ENCODE data around the gene SCAMP4. TPM values are rescaled to one million over a fixed set of nuclear protein-coding genes. Genes with fewer than 3 reads are reported as not detected.

SCAMP4 gene
- total and polyA plus RNA-seq, 5 donors from 2014 or later: 8.2 to 20.8 (median 11.4) TPM

DNA sequence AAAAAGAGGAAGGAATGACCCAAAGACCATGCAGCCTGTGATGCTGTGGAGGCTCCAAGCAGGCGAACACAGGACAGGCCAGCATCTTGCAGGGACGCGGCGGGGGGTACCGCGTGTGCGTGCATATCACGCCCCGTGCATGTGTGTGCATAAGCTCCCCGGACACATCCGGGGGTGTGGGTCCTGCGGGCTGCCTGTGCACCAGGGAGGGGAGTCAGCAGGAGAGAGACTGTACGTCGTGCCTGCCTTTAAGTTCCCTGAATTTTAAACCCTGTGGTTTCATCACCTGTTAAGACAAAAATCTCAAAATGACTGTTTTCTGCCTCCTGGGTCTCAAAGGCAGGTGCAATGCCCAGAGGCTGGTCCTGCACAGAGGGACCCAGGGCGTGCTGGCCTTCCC is 16.6 kb downstream of the SCAMP4 start:
- Histone ChIP-seq H3K4me1 (ENCODE audit: control insufficient read depth, insufficient read depth, low read length, poor library complexity, severe bottlenecking) (peaks cover 12% of the 10 kb centered on the region), H3K27ac (ENCODE audit: insufficient read depth, low read length, poor library complexity, severe bottlenecking) (no peak overlapping the region), H3K9me3 (ENCODE audit: control insufficient read depth in 2 of 2, low read length in 2 of 2) (no peaks in the 10 kb centered on the region), H3K4me3 (ENCODE audit: low read depth, low read length) (no peak overlapping the region), H3K36me3 (ENCODE audit: control insufficient read depth, insufficient read depth, low read length) (no peaks in the 10 kb centered on the region), H3K27me3 (ENCODE audit: control insufficient read depth, insufficient read depth, low read length) (no peaks in the 10 kb centered on the region)
- Mint-ChIP-seq H3K4me3 (peak overlapping the region in 1 of 4 donors; percentile 65), H3K4me1 (peaks cover 0 to 20% (median 6%) of the 10 kb centered on the region in 4 donors), H3K27me3 (no peaks in the 10 kb centered on the region), H3K27ac (peak overlapping the region in 1 of 3 donors; percentile 63), H3K36me3 (peaks cover 2% of the 10 kb centered on the region), H3K9me3 (no peaks in the 10 kb centered on the region)
- ATAC-seq (ENCODE audit: low read depth in 2 of 2) (peak in 1 of 2 donors; percentile 11), DNase-seq (peak in 1 of 3 donors; percentile 62)

DNA sequence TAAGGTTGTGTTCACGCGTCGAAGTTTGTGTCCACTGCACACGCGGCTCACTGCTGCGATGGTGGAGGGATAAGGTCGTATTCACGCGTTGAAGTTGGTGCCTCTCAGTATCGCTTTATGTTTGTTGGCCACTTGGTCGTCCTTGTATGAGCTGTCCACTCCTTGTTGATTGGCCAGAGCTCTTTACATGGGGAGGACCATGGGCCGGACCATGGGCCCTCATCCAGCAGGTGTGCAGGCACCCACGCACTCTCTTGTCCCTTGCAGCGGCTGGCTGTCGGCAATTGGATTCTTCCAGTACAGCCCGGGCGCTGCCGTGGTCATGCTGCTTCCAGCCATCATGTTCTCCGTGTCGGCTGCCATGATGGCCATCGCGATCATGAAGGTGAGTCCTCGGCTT is 17.6 kb downstream of the SCAMP4 start:
- Histone ChIP-seq H3K4me1 (ENCODE audit: control insufficient read depth, insufficient read depth, low read length, poor library complexity, severe bottlenecking) (peaks cover 16% of the 10 kb centered on the region), H3K4me3 (ENCODE audit: low read depth, low read length) (no peak overlapping the region), H3K27me3 (ENCODE audit: control insufficient read depth, insufficient read depth, low read length) (no peaks in the 10 kb centered on the region), H3K36me3 (ENCODE audit: control insufficient read depth, insufficient read depth, low read length) (no peaks in the 10 kb centered on the region), H3K27ac (ENCODE audit: insufficient read depth, low read length, poor library complexity, severe bottlenecking) (peak overlapping the region; percentile 41), H3K9me3 (ENCODE audit: control insufficient read depth in 2 of 2, low read length in 2 of 2) (no peaks in the 10 kb centered on the region)
- H3K4me1 Mint-ChIP-seq: peaks cover 3 to 25% (median 11%) of the 10 kb centered on the region in 4 donors
- no peak overlapping the region for H3K4me3 Mint-ChIP-seq
- no peaks in the 10 kb centered on the region for H3K27me3 Mint-ChIP-seq
- peaks cover 2% of the 10 kb centered on the region for H3K36me3 Mint-ChIP-seq
- H3K9me3 Mint-ChIP-seq: no peaks in the 10 kb centered on the region
- peak overlapping the region; percentile 14 to 83 (median 25) for H3K27ac Mint-ChIP-seq
- ATAC-seq (ENCODE audit: low read depth in 2 of 2): no peak
- DNase-seq: no peak

- DNase-seq (peak in 2 of 3 donors; percentile 40 to 83), ATAC-seq (ENCODE audit: low read depth in 2 of 2) (peak; percentile 61 to 64)
- Mint-ChIP-seq H3K36me3 (no peaks in the 10 kb centered on the region), H3K9me3 (no peaks in the 10 kb centered on the region), H3K27me3 (no peaks in the 10 kb centered on the region), H3K4me1 (peaks cover 5 to 30% (median 14%) of the 10 kb centered on the region in 4 donors), H3K27ac (peak overlapping the region in 2 of 3 donors; percentile 79 to 83), H3K4me3 (peak overlapping the region in 3 of 4 donors; percentile 15 to 54 (median 52))
- H3K4me1 ChIP-seq (ENCODE audit: control insufficient read depth, insufficient read depth, low read length, poor library complexity, severe bottlenecking): peaks cover 16% of the 10 kb centered on the region
- no peaks in the 10 kb centered on the region for H3K27me3 ChIP-seq (ENCODE audit: control insufficient read depth, insufficient read depth, low read length)
- H3K27ac ChIP-seq (ENCODE audit: insufficient read depth, low read length, poor library complexity, severe bottlenecking): peak overlapping the region; percentile 41
- no peaks in the 10 kb centered on the region for H3K36me3 ChIP-seq (ENCODE audit: control insufficient read depth, insufficient read depth, low read length)
- no peak overlapping the region for H3K4me3 ChIP-seq (ENCODE audit: low read depth, low read length)
- no peaks in the 10 kb centered on the region for H3K9me3 ChIP-seq (ENCODE audit: control insufficient read depth in 2 of 2, low read length in 2 of 2)
Observed at GRCh38 chr19:1923319-1923718, 18.1 kb downstream of the SCAMP4 start.

- Mint-ChIP-seq H3K36me3 (no peaks in the 10 kb centered on the region), H3K4me1 (peaks cover 5 to 37% (median 16%) of the 10 kb centered on the region in 4 donors), H3K27ac (peak overlapping the region in 1 of 3 donors; percentile 32), H3K4me3 (no peak overlapping the region), H3K9me3 (no peaks in the 10 kb centered on the region), H3K27me3 (no peaks in the 10 kb centered on the region)
- no peak for ATAC-seq (ENCODE audit: low read depth in 2 of 2)
- Histone ChIP-seq H3K27ac (ENCODE audit: insufficient read depth, low read length, poor library complexity, severe bottlenecking) (peak overlapping the region; percentile 25), H3K9me3 (ENCODE audit: control insufficient read depth in 2 of 2, low read length in 2 of 2) (no peaks in the 10 kb centered on the region), H3K4me3 (ENCODE audit: low read depth, low read length) (no peak overlapping the region), H3K4me1 (ENCODE audit: control insufficient read depth, insufficient read depth, low read length, poor library complexity, severe bottlenecking) (peaks cover 22% of the 10 kb centered on the region), H3K27me3 (ENCODE audit: control insufficient read depth, insufficient read depth, low read length) (no peaks in the 10 kb centered on the region), H3K36me3 (ENCODE audit: control insufficient read depth, insufficient read depth, low read length) (no peaks in the 10 kb centered on the region)
- DNase-seq: no peak
Observed at GRCh38 chr19:1924320-1924961, 19.2 kb downstream of the SCAMP4 start.

GRCh38 chr19:1925544-1925943 is 20.3 kb downstream of the SCAMP4 start:
- Mint-ChIP-seq H3K4me3 (no peak overlapping the region), H3K9me3 (no peaks in the 10 kb centered on the region), H3K27ac (no peak overlapping the region), H3K4me1 (peaks cover 5 to 42% (median 17%) of the 10 kb centered on the region in 4 donors), H3K36me3 (no peaks in the 10 kb centered on the region), H3K27me3 (no peaks in the 10 kb centered on the region)
- no peaks in the 10 kb centered on the region for H3K36me3 ChIP-seq (ENCODE audit: control insufficient read depth, insufficient read depth, low read length)
- no peak overlapping the region for H3K27ac ChIP-seq (ENCODE audit: insufficient read depth, low read length, poor library complexity, severe bottlenecking)
- peaks cover 29% of the 10 kb centered on the region for H3K4me1 ChIP-seq (ENCODE audit: control insufficient read depth, insufficient read depth, low read length, poor library complexity, severe bottlenecking)
- ATAC-seq (ENCODE audit: low read depth in 2 of 2): no peak
- H3K4me3 ChIP-seq (ENCODE audit: low read depth, low read length): no peak overlapping the region
- H3K9me3 ChIP-seq (ENCODE audit: control insufficient read depth in 2 of 2, low read length in 2 of 2): no peaks in the 10 kb centered on the region
- DNase-seq: no peak
- no peaks in the 10 kb centered on the region for H3K27me3 ChIP-seq (ENCODE audit: control insufficient read depth, insufficient read depth, low read length)

DNA sequence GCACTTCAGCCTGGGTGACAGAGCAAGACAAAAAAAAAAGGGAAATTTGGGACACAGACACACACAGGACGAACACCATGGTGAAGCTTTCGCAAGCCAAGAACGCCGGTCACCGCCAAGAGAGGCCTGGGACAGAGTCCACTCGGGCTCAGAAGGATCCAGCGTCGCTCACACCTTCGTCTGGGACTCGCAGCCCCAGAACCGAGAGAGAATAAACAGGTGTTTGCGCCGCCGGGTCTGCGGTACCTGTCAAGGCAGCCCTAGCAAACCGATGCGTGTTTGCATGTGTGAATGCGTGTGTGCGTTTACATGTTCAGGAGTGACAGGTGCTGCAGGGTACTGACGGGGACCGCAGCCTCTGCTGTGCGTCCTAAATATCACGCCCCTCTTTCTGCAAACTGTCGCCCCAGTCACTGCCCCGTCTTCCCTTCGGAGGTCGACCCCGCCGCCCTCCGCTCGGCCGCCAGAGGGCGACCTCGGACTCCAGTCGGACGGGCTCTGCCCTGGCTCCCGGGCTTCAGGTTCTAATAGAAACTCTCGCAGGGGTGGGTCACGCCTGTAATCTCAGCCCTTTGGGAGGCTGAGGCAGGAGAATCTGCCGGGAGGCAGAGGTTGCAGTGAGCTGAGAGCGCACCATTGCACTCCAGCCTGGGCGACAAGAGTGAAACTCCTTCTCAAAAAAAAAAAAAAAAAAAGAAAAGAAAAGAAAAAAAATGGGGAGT is 24.0 kb downstream of the SCAMP4 start:
- DNase-seq (peak; percentile 68 to 84 (median 80)), ATAC-seq (ENCODE audit: low read depth in 2 of 2) (peak; percentile 85)
- no peak overlapping the region for H3K4me3 ChIP-seq (ENCODE audit: low read depth, low read length)
- no peak overlapping the region for H3K27ac Mint-ChIP-seq
- peaks cover 7 to 27% (median 12%) of the 10 kb centered on the region in 4 donors for H3K4me1 Mint-ChIP-seq
- peaks cover 0 to 1% (median 0%) of the 10 kb centered on the region in 7 donors for H3K9me3 Mint-ChIP-seq
- H3K9me3 ChIP-seq (ENCODE audit: control insufficient read depth in 2 of 2, low read length in 2 of 2): peaks cover 0 to 4% of the 10 kb centered on the region in 2 experiments
- H3K36me3 Mint-ChIP-seq: no peaks in the 10 kb centered on the region
- H3K4me1 ChIP-seq (ENCODE audit: control insufficient read depth, insufficient read depth, low read length, poor library complexity, severe bottlenecking): peaks cover 17% of the 10 kb centered on the region
- peaks cover 5% of the 10 kb centered on the region for H3K27me3 Mint-ChIP-seq
- no peak overlapping the region for H3K27ac ChIP-seq (ENCODE audit: insufficient read depth, low read length, poor library complexity, severe bottlenecking)
- peak overlapping the region; percentile 80 to 85 (median 83) for H3K4me3 Mint-ChIP-seq
- H3K36me3 ChIP-seq (ENCODE audit: control insufficient read depth, insufficient read depth, low read length): no peaks in the 10 kb centered on the region
- H3K27me3 ChIP-seq (ENCODE audit: control insufficient read depth, insufficient read depth, low read length): no peaks in the 10 kb centered on the region

GRCh38 chr19:1931445-1931844 is 26.2 kb downstream of the SCAMP4 start:
- Histone ChIP-seq H3K4me1 (ENCODE audit: control insufficient read depth, insufficient read depth, low read length, poor library complexity, severe bottlenecking) (peaks cover 16% of the 10 kb centered on the region), H3K9me3 (ENCODE audit: control insufficient read depth in 2 of 2, low read length in 2 of 2) (peaks cover 0 to 4% of the 10 kb centered on the region in 2 experiments), H3K36me3 (ENCODE audit: control insufficient read depth, insufficient read depth, low read length) (no peaks in the 10 kb centered on the region), H3K27me3 (ENCODE audit: control insufficient read depth, insufficient read depth, low read length) (no peaks in the 10 kb centered on the region), H3K4me3 (ENCODE audit: low read depth, low read length) (no peak overlapping the region), H3K27ac (ENCODE audit: insufficient read depth, low read length, poor library complexity, severe bottlenecking) (no peak overlapping the region)
- H3K9me3 Mint-ChIP-seq: peaks cover 0 to 4% (median 1%) of the 10 kb centered on the region in 7 donors
- H3K4me1 Mint-ChIP-seq: peaks cover 7 to 27% (median 14%) of the 10 kb centered on the region in 4 donors
- peak overlapping the region in 1 of 3 donors; percentile 36 for H3K27ac Mint-ChIP-seq
- ATAC-seq (ENCODE audit: low read depth in 2 of 2) (no peak), DNase-seq (no peak)
- no peaks in the 10 kb centered on the region for H3K36me3 Mint-ChIP-seq
- H3K27me3 Mint-ChIP-seq: peaks cover 5% of the 10 kb centered on the region
- no peak overlapping the region for H3K4me3 Mint-ChIP-seq
